Measurements from ENCODE around the gene UBR2.

DNA sequence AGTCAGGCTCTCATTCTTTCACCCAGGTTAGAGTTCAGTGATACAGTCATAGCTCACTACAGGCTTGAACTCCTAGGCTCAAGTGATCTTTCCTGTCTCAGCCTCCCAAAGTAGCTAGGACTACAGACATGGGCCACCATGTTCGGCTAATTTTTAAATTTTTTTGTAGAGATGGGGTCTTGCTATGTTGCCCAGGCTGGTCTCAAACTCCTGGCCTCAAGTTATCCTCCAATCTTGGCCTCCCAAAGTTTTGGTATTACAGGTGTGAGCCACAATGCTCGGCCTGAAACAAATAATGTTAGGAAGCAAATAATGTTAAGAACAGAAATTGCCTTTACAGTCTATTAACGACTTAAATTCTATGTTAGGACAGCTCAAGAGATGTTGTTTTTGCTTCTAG lies 1.8 kb upstream of the UBR2 start:
- TF ChIP-seq, protein P1, sequence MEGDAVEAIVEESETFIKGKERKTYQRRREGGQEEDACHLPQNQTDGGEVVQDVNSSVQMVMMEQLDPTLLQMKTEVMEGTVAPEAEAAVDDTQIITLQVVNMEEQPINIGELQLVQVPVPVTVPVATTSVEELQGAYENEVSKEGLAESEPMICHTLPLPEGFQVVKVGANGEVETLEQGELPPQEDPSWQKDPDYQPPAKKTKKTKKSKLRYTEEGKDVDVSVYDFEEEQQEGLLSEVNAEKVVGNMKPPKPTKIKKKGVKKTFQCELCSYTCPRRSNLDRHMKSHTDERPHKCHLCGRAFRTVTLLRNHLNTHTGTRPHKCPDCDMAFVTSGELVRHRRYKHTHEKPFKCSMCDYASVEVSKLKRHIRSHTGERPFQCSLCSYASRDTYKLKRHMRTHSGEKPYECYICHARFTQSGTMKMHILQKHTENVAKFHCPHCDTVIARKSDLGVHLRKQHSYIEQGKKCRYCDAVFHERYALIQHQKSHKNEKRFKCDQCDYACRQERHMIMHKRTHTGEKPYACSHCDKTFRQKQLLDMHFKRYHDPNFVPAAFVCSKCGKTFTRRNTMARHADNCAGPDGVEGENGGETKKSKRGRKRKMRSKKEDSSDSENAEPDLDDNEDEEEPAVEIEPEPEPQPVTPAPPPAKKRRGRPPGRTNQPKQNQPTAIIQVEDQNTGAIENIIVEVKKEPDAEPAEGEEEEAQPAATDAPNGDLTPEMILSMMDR (IDR thresholded peaks at IDR 0.05): no peak
- no peak for TF ChIP-seq POLR2A (IDR thresholded peaks at IDR 0.05)
- no peak for TF ChIP-seq EP300 (IDR thresholded peaks at IDR 0.05)

Data from tibial nerve (tissue), 4 donors.